Right renal cortex interstitium (tissue), 3 donors: ENCODE results near the gene RAD51B. TPM values are rescaled to one million over a fixed set of nuclear protein-coding genes. Genes with fewer than 3 reads are reported as not detected.

Source experiments
- DNase-seq, 3 donors: peaks; one replicate each; pipeline ENCODE4 v3.0.0-alpha.2; 2013; ENCODE audit warnings: low read depth in 3 of 3, low spot score in 2 of 3
- polyA plus RNA-seq, 3 donors: library from polyadenylated mRNA; unstranded; fragments of 120-200 nt; gene quantifications; one replicate each; pipeline ENCODE4 v1.2.1, GENCODE V29; 2013; ENCODE audit not compliant: insufficient read length in 3 of 3

RAD51B gene
- polyA plus RNA-seq, 3 donors, result 11.3 to 11.9 (median 11.6) TPM

DNA sequence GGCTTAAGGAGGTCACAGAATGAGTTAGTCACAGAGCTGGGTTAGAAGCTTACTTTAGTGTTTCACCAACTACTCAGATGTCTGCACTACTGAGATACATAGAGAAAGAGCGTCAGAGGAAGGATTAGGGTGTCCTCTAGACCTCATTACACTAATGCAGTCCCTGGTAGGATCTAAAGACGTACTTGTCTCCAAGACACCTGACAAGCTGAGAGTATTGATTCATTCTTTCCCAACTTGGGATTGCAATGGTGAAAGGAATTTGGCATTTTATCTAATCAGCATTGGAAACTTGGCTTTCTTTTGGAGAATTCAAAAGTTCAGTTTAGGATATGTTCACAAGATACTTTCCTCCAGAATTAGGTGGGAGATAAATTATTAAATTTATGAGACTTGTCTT is 571.2 kb downstream of the RAD51B start:
- no peak for DNase-seq

- no peak for DNase-seq
These were observed 571.9 kb downstream of the RAD51B start for GRCh38 chr14:68391311-68392014.

DNA sequence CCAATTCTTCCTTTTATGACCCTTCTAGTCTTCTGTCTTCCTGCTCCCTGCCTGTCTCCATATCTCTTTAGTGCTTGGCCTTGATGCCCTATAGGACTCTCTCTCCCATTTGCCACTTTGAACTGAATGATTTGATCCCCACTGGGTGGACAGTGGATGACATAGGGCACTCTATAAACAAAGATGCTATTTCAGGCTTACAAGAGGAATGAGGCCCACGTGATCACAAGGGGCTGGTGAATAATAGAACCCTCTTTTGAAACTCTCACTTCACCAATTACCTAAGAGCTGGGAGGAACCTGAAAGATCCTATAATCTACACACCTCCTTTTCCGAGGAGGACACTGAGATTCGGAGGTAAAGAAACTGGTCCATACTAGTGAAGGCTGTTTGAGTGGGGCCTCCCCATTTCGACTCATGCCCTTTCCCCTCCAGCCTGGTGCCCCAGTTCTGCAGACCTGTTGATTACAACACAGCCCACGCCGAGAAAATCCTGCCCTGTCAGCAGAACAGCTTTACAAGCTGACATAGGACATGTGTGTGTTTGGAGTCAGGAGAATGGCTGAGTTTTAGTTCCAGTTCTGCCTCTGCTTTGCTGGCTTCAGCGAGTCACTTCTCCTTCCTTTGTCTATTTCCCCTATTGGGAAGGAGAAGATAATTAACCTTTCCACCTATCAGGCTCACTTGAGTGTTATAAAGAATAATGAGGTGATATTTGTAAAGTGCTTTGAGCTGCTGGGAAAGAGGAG is 573.0 kb downstream of the RAD51B start:
- DNase-seq, result no peak

DNA sequence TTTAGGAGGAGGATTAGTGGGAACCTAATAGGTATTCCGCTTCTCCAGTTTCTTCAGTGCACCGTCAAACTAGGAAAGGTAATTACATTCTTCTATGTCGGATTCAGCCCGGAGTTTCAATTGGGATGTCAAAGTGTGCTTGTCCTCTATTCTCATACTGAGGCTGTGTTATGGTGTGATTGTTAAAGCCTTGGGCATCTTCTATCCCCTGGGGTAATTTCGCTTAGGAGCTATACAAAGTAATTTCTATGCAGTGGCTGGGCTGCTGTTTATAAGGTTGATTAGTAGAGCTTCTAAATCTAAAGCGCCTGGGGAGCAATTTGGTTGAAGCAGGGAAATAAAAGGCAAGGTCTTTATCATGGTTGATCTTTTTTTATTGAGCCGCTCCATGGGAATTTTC is 573.7 kb downstream of the RAD51B start:
- no peak for DNase-seq

- DNase-seq, result no peak
These were observed 574.7 kb downstream of the RAD51B start for GRCh38 chr14:68394118-68394763.

DNA sequence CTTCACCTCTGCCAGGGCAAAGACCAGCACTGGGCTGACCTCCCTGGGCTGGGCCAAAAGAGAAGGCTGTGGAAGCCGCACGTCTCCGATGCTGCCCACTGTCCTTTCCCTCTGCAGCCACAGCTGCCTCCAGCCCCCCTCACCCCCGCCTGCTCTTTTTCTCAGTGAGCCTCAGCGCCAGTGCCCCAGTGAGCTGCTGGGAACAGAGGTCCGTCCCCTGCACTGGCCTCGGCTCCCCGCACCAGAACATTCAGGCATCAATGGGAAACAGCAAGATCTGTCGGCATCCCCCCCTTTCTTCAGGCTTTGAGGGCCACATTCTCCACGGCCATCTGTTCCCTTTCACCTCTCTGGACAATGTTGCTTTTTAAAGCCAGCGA is 575.2 kb downstream of the RAD51B start:
- no peak for DNase-seq

- DNase-seq, result no peak
These were observed 576.0 kb downstream of the RAD51B start for GRCh38 chr14:68395604-68396003.

DNA sequence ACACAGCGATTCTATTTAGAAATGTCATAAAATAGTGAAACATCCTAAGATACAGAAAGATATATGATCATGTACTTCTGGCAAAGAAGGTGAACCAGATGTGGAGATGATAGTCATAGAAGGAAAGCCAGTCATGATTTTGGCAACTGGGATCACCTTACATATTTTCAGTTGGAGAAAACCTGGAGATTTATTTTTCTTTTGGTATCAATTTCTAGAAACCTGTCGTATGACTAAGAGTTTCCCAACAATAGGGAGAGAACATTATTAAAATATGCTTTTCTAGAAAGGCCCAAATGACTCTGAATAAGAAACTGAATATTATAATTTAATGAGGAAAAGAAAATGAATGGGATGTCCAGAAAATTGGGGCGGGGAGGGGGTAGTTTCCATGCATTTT is 576.9 kb downstream of the RAD51B start:
- DNase-seq, result no peak

DNA sequence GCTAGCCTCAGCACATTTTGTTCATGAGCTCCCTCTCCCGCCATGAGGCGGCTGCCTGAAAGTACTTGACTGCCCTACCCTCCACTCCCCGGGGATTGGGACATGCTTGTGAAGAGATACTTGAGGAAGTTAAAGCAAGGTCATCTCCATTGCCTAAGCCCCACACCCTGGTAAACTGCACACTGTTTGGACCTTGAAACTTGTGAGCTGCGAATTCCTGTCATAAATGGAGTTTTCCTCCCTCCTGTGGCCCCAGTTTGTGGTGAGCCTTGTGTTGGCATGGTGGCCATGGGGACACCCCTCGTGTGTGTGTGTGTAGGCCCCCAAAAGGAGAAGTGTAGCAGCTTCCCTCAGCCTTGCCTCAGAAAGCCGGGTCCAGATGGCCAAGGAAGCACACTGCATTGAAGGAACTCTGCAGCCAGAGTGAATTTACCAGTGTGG is 577.8 kb downstream of the RAD51B start:
- DNase-seq, result no peak

GRCh38 chr14:68397822-68398221 is 578.2 kb downstream of the RAD51B start:
- DNase-seq, result no peak

DNA sequence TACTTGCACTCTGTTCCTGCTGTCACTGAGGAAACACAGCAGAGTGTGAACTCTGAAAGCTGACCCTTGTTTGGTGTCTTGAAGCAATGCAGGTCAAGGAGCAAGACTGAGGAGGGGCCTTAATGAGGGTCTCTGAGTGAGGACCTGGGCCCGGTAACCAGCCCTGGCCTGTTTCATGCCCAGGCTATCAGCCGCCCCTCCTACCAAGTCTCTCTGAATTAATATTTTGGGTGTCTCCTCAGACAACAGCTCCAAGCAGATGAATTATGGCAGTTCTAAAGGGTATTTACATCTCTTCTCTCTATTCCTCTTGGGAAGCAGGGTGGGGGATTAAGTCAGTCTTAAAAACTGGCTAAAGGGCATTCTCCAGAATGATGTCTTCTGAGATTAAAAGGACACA is 578.8 kb downstream of the RAD51B start:
- DNase-seq, result no peak

GRCh38 chr14:68399971-68400370 is 580.4 kb downstream of the RAD51B start:
- DNase-seq, result no peak

DNA sequence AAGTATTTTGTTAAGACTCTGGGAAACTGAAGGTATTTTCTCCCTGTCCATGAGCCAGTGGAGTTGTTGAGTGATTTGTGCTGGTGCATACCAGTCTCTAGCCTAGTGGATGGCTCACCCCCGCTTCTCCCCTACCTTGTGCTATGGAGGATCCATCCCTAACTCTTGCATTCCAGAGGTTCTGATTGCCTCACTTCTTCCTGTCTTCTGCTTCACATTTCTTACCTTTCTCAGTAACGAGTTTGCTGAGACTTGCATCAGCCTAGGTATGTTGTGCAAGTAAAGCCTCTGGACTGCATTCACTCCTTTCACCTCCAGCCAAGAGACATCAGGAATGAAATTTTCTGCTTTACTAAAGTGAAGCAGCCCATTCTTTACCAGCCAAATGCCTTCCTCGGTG is 581.7 kb downstream of the RAD51B start:
- DNase-seq, result no peak

GRCh38 chr14:68401855-68402254 is 582.3 kb downstream of the RAD51B start:
- no peak for DNase-seq

DNA sequence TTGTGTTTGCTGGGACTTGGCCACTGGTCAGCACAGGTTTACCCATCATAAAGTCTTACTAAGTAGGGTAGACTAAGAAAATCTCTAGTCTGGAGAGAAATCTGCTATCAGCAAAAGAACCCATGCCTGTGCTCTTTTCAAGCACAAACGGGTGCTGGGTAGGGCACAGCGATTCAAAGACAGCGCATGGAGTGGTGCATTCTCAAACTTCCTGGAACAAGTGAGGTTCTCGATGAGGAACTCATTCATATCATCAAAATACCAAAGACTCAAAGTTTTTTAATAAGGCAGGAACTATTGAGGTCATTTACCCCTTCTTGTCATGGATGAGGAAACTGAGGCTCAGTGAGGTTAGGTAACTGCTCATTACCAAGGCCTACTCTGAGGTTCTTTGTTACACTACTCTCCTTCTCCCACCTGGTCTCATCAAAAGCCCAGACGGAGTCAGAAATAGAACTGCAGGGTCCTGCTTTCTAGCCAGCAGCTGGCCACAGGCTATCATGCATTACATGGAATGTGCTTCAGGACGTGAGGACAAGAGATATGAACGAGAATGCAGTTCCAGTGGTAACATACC is 583.0 kb downstream of the RAD51B start:
- no peak for DNase-seq

DNA sequence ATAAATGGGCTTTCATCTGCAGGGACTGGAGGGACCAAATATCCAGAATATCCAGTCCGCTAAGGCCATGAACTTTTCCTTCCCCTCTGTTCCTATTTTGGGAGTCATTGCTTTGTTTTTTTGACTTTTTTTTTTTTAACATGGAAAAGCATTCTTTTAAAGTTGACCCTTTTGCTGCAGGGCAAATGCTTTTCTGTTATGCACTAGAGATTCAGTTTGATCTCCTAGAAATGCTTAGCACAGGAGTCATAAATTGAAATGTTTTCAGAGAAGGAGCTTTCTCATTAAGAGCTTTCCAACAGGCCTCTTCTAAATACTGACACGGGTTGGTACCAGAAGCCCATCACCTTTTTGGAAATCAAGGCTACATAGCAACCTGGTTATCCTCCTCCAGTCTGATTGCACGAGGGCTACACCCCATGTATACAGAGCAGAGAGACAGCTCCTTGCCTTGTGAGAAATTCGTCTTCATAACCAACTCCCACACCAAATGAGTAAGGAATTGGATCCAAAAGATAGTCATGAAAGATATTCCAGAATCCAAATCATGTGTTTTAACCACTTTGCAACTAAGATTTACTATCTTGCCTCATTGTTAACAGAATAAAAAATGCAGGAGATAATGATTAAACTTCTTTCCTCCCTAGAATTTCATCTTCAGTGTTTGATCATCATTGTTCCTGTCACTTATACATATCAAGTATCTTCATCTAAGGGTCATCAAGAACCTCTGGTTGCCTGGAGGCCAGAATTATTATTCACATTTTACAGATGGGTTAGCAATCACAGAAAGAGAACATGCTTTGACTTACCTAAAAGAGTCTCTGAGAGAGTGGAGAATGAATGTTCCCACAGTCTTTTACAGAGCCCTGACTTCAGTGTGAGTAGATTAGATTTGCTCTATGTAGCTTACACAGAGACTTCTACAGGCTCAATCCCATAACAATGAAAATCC is 583.9 kb downstream of the RAD51B start:
- DNase-seq, result no peak

DNA sequence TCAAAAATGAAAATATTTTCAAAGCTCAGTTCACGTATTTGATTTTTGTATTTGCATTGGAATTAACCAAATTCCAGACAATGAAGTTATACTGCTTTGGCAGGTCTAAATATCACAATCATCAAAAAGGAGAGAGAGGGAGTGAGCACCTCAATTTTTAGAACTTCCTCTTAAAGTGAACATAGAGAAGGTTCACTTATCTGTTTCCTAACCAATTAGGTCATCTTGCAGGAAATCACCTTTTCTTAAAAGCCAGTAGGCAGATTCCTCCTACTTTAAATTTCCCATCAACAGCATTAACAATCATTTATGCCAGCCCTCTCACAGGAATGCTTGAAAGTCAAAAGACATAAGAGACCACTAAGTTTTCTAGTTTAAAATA is 584.6 kb downstream of the RAD51B start:
- no peak for DNase-seq

DNA sequence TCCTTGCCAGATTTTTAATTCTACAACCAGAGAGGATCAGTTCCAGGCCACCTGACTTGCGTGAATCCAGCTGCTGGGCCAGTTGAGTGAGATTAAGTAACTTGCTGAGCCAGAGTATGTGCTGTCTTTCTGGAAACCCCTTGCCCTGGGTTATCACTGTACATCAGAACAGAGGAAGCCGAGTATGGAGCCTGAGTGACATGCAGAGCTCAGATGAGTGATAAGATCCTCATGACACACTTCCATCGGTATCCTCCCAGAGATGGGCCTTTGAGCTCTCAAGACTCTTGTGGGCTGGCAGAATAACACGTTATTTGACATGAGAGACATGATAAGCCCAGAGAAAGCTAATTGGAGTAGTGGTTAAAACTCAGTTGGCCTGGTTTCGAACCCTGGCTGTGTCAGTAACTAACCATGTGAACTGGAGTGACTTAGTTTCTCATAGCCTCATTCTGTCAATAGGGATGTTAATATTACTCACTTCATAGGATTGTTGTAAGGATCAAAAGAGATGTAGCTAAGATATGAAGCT is 585.1 kb downstream of the RAD51B start:
- DNase-seq, result no peak

DNA sequence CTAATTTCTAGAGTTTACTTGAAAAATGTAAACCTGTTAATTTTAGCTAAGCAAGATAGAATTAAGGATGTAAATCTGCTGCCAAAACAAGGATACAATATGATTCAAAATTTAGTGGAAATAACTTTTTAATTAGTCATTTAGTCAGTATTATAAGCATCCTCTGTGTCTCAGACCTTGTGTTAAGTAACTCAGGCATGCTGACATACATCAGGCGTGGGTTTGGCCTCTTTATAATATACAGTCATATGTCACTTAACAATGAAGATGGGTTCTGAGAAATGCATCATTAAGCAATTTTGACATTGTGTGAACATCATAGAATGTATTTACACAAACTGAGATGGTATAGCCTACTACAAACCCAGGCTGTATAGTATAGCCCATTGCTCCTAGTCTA is 586.4 kb downstream of the RAD51B start:
- no peak for DNase-seq

GRCh38 chr14:68407285-68407684 is 587.7 kb downstream of the RAD51B start:
- no peak for DNase-seq
